Measurements from ENCODE around the gene SCMH1. TPM values are rescaled to one million over a fixed set of nuclear protein-coding genes. Genes with fewer than 3 reads are reported as not detected.

The SCMH1 gene
- total RNA-seq, 6 experiments from 2014 or later = 16.9 to 24.4 (median 21.7) TPM

- Mint-ChIP-seq H3K36me3 (ENCODE audit: low read depth) (peaks cover 8% of the 10 kb centered on the region; the same call in 1 of the 2 replicates), H3K27ac (no peak overlapping the region), H3K27me3 (ENCODE audit: insufficient read depth) (no peaks in the 10 kb centered on the region), H3K4me3 (no peak overlapping the region), H3K9me3 (no peaks in the 10 kb centered on the region), H3K4me1 (ENCODE audit: low read depth) (no peaks in the 10 kb centered on the region)
- no peak for DNase-seq
- TF ChIP-seq CTCF (IDR thresholded peaks at IDR 0.05) = no peak
These were observed 16.6 kb downstream of the SCMH1 start for GRCh38 chr1:41225495-41225894.

- peaks cover 27% of the 10 kb centered on the region for H3K36me3 Mint-ChIP-seq (ENCODE audit: low read depth)
- peaks cover 16% of the 10 kb centered on the region for H3K9me3 Mint-ChIP-seq
- no peaks in the 10 kb centered on the region for H3K4me1 Mint-ChIP-seq (ENCODE audit: low read depth)
- no peaks in the 10 kb centered on the region; the same call in 1 of the 2 replicates for H3K27me3 Mint-ChIP-seq (ENCODE audit: insufficient read depth)
- TF ChIP-seq CTCF (IDR thresholded peaks at IDR 0.05) = no peak
- H3K27ac Mint-ChIP-seq = no peak overlapping the region
- no peak for DNase-seq
- H3K4me3 Mint-ChIP-seq = no peak overlapping the region
These were observed 19.6 kb downstream of the SCMH1 start for GRCh38 chr1:41222496-41222895.

GRCh38 chr1:41221995-41222394 is 20.1 kb downstream of the SCMH1 start:
- H3K27ac Mint-ChIP-seq = no peak overlapping the region
- no peaks in the 10 kb centered on the region for H3K4me1 Mint-ChIP-seq (ENCODE audit: low read depth)
- H3K27me3 Mint-ChIP-seq (ENCODE audit: insufficient read depth) = no peaks in the 10 kb centered on the region; the same call in 1 of the 2 replicates
- peaks cover 16% of the 10 kb centered on the region for H3K9me3 Mint-ChIP-seq
- peaks cover 32% of the 10 kb centered on the region for H3K36me3 Mint-ChIP-seq (ENCODE audit: low read depth)
- no peak overlapping the region for H3K4me3 Mint-ChIP-seq
- TF ChIP-seq CTCF (IDR thresholded peaks at IDR 0.05) = no peak
- DNase-seq = no peak

- TF ChIP-seq CTCF (IDR thresholded peaks at IDR 0.05) = no peak
- peaks cover 6% of the 10 kb centered on the region; the same call in 1 of the 2 replicates for H3K4me1 Mint-ChIP-seq (ENCODE audit: low read depth)
- no peak for DNase-seq
- H3K27ac Mint-ChIP-seq = no peak overlapping the region
- H3K9me3 Mint-ChIP-seq = peaks cover 16% of the 10 kb centered on the region
- no peaks in the 10 kb centered on the region; the same call in 1 of the 2 replicates for H3K27me3 Mint-ChIP-seq (ENCODE audit: insufficient read depth)
- peaks cover 35% of the 10 kb centered on the region for H3K36me3 Mint-ChIP-seq (ENCODE audit: low read depth)
- no peak overlapping the region for H3K4me3 Mint-ChIP-seq
These were observed 24.0 kb downstream of the SCMH1 start for GRCh38 chr1:41218152-41218551.

GRCh38 chr1:41217441-41217840 is 24.7 kb downstream of the SCMH1 start:
- Mint-ChIP-seq H3K4me1 (ENCODE audit: low read depth) (peaks cover 6% of the 10 kb centered on the region; the same call in 1 of the 2 replicates), H3K27me3 (ENCODE audit: insufficient read depth) (no peaks in the 10 kb centered on the region; the same call in 1 of the 2 replicates), H3K9me3 (peaks cover 16% of the 10 kb centered on the region), H3K27ac (no peak overlapping the region), H3K4me3 (no peak overlapping the region), H3K36me3 (ENCODE audit: low read depth) (peaks cover 35% of the 10 kb centered on the region)
- TF ChIP-seq CTCF (IDR thresholded peaks at IDR 0.05) = no peak
- no peak for DNase-seq

GRCh38 chr1:41215623-41216022 is 26.5 kb downstream of the SCMH1 start:
- Mint-ChIP-seq H3K9me3 (peaks cover 16% of the 10 kb centered on the region), H3K27me3 (ENCODE audit: insufficient read depth) (no peaks in the 10 kb centered on the region; the same call in 1 of the 2 replicates), H3K4me3 (no peak overlapping the region), H3K36me3 (ENCODE audit: low read depth) (peaks cover 41% of the 10 kb centered on the region), H3K27ac (no peak overlapping the region), H3K4me1 (ENCODE audit: low read depth) (peaks cover 6% of the 10 kb centered on the region; the same call in 1 of the 2 replicates)
- no peak for TF ChIP-seq CTCF (IDR thresholded peaks at IDR 0.05)
- DNase-seq = no peak

All from HFFc6 (cell line).